ENCODE measurements around the gene LRRC63. TPM values are rescaled to one million over a fixed set of nuclear protein-coding genes. Genes with fewer than 3 reads are reported as not detected.

The LRRC63 gene
- total and polyA plus RNA-seq, 9 of the 15 experiments (the other 6 are each of a cell fraction or from before 2014, with no cell fraction given): 0.07 to 0.41 (median 0.24) TPM; not detected in 1

GRCh38 chr13:46178143-46178542 is 33.6 kb upstream of the LRRC63 start:
- FAIRE-seq (no peak), ATAC-seq (no peak), DNase-seq (ENCODE audit: extremely low read depth in 1 of 4, low spot score in 3 of 4) (no peak)
- H3K9me1 ChIP-seq (ENCODE audit: control insufficient read depth, insufficient read depth, low read length): no peaks in the 10 kb centered on the region
- BruUV-seq (replicated peaks): no TSS peak
- H3K9me3 ChIP-seq (replicated peaks; ENCODE audit: control insufficient read depth, insufficient read depth, low read depth, low read length): no peaks in the 10 kb centered on the region
- H3K4me3 ChIP-seq: no peak overlapping the region
- H3K4me2 ChIP-seq (ENCODE audit: insufficient read depth, low read length): peak overlapping the region; percentile 34; the same call in 1 of the 2 replicates
- intact Hi-C loops (cut with micrococcal nuclease): no loop called here
- no peak overlapping the region for H3K27ac ChIP-seq (ENCODE audit: extremely low read depth, low read depth, low read length)
- in situ Hi-C loops (cut with MboI): no loop called here
- H4K20me1 ChIP-seq (replicated peaks; ENCODE audit: control insufficient read depth, insufficient read depth, low read length): no peaks in the 10 kb centered on the region; the same call in 1 of the 2 replicates
- no peak overlapping the region for H2AFZ ChIP-seq (ENCODE audit: low read depth, low read length)
- H3K79me2 ChIP-seq (ENCODE audit: control insufficient read depth, insufficient read depth, low read length): peaks cover 88% of the 10 kb centered on the region
- WGBS (ENCODE audit: insufficient coverage, low coverage, missing lambda C conversion rate): 83% methylated on average over 5 of the region's 5 CpGs
- POLR2A ChIA-PET: no interaction called here
- H3K4me1 ChIP-seq (replicated peaks in 1 of 2; ENCODE audit: control insufficient read depth in 2 of 2, insufficient read depth in 2 of 2, low read length in 2 of 2): peaks cover 4 to 28% of the 10 kb centered on the region in 2 experiments; a peak in 4 of 5 replicates
- no peaks in the 10 kb centered on the region for H3K27me3 ChIP-seq (ENCODE audit: control insufficient read depth in 2 of 2, insufficient read depth in 2 of 2, low read length in 2 of 2)
- CTCF ChIA-PET (ENCODE audit: low intra/inter-chr PET ratio): no interaction called here
- peaks cover 49% of the 10 kb centered on the region; the same call in 1 of the 3 replicates for H3K36me3 ChIP-seq (ENCODE audit: control insufficient read depth, insufficient read depth, low read length)
- TF ChIP-seq THRA (IDR thresholded peaks at IDR 0.05): no peak
- peak; percentile 45; the same call in 1 of the 2 replicates for TF ChIP-seq CEBPG (CRISPR knock-in tag; IDR thresholded peaks at IDR 0.05)
- peak; percentile 56 to 65; a peak in 3 of 4 replicates for TF ChIP-seq CEBPG (tag; conservative IDR thresholded peaks at IDR 0.05 in 1 of 2, IDR thresholded peaks at IDR 0.05 in 1 of 2)
- TF ChIP-seq CEBPB (tag; IDR thresholded peaks at IDR 0.05): peak; percentile 70
- no peak for TF ChIP-seq E2F1 (CRISPR knock-in tag; IDR thresholded peaks at IDR 0.05)
- TF ChIP-seq DACH1 (IDR thresholded peaks at IDR 0.05; ENCODE audit: partially characterized antibody): peak; percentile 70
- TF ChIP-seq TRIM24 (IDR thresholded peaks at IDR 0.05): 0 out of 4 replicates have a peak, but pooled peaks have one; percentile 24 to 42
- no peak overlapping the region for H3K9ac ChIP-seq (ENCODE audit: insufficient read depth in 1 of 2, low read depth in 2 of 2, low read length in 2 of 2)

Measured in K562 (cell line).